Tibial nerve (tissue), 4 donors: ENCODE measurements around the gene EPS8L3. TPM values are rescaled to one million over a fixed set of nuclear protein-coding genes. Genes with fewer than 3 reads are reported as not detected.

Experiments
- DNase-seq, 2 donors: peaks; one replicate each; pipeline ENCODE4 v3.0.0-alpha.2; 2019; ENCODE audit warnings: low spot score in 2 of 2
- H3K27ac ChIP-seq, 4 donors: fragments of 200-600 bp; sonication (generic) in 3 of 4; one replicate each; pipeline ENCODE4 v1.5.1; 2017 to 2019; ENCODE audit warnings: mild to moderate bottlenecking in 1 of 4
- H3K27me3 ChIP-seq, 2 donors: fragments of 200-600 bp; sonication (generic) in 1 of 2; one replicate each; pipeline versions ENCODE4 v1.5.1 to v1.6.0; 2017 to 2019
- H3K36me3 ChIP-seq, 3 donors: fragments of 200-600 bp; sonication (generic); one replicate each; pipeline ENCODE4 v1.5.1; 2018 to 2019
- H3K4me1 ChIP-seq, 4 donors: fragments of 200-600 bp; sonication (generic) in 3 of 4; one replicate each; pipeline ENCODE4 v1.5.1; 2017 to 2019
- H3K4me3 ChIP-seq, 4 donors: fragments of 200-600 bp; sonication (generic) in 3 of 4; one replicate each; pipeline ENCODE4 v1.5.1; 2017 to 2019; ENCODE audit warnings: mild to moderate bottlenecking in 1 of 4, moderate library complexity in 1 of 4
- H3K9me3 ChIP-seq, 4 donors: fragments of 200-600 bp; sonication (generic) in 3 of 4; one replicate each; pipeline ENCODE4 v1.5.1; 2017 to 2019
- EP300 ChIP-seq, 2 donors: sonication (generic); formaldehyde crosslinking; IDR thresholded peaks; one replicate each; pipeline ENCODE4 v1.6.1; 2017; ENCODE audit warnings: antibody characterized with exemption in 2 of 2, mild to moderate bottlenecking in 1 of 2
- POLR2A ChIP-seq, 2 donors: fragments of 450-650 bp; IDR thresholded peaks; one replicate each; pipeline ENCODE4 v1.6.1; 2017; ENCODE audit warnings: antibody characterized with exemption in 2 of 2, mild to moderate bottlenecking in 2 of 2, moderate library complexity in 2 of 2
- WGBS, 2 donors: methylation state at CpG; one replicate each; pipeline ENCODE4 v1.1.5; 2018; 5-methylcytosine and 5-hydroxymethylcytosine counted together
- total RNA-seq, 4 donors: library from RNA; depleted of rRNA; stranded (reverse); fragments of >200 nt; gene quantifications; one replicate each; pipeline ENCODE4 v1.1.0, GENCODE V29; 2016
- TF ChIP-seq, protein P1 (sequence below), 5 experiments: fragments of 200-600 bp in 3 of 5; fragments of 450-650 bp in 2 of 5; sonication (generic) in 3 of 5; IDR thresholded peaks; one replicate each; pipeline ENCODE4 v1.5.1; 2016 to 2019; ENCODE audit warnings: antibody characterized with exemption in 5 of 5, mild to moderate bottlenecking in 3 of 5, moderate library complexity in 2 of 5

EPS8L3 gene
- total RNA-seq, 4 donors from 2014 or later = not detected

DNA sequence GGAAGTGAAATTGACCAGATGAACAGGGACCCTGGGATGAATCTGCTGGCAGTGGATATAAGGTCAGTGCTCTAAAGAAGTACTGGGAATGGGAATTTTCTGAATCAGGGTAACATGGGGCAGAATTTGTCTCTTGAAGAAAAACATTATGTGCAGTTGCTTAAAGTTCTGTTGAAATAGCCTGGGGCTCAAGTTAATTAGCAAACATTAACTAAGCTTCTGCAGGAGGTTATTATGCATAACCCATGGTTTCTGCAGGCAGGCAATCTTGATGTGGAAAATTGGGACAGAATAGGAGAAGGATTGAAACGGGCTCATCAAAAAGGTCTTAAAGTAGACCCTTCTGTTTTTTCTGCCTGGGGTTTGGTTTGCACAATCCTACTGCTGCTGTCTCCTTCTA, 37.7 kb downstream of the EPS8L3 start:
- H3K9me3 ChIP-seq = no peaks in the 10 kb centered on the region
- TF ChIP-seq, protein P1, sequence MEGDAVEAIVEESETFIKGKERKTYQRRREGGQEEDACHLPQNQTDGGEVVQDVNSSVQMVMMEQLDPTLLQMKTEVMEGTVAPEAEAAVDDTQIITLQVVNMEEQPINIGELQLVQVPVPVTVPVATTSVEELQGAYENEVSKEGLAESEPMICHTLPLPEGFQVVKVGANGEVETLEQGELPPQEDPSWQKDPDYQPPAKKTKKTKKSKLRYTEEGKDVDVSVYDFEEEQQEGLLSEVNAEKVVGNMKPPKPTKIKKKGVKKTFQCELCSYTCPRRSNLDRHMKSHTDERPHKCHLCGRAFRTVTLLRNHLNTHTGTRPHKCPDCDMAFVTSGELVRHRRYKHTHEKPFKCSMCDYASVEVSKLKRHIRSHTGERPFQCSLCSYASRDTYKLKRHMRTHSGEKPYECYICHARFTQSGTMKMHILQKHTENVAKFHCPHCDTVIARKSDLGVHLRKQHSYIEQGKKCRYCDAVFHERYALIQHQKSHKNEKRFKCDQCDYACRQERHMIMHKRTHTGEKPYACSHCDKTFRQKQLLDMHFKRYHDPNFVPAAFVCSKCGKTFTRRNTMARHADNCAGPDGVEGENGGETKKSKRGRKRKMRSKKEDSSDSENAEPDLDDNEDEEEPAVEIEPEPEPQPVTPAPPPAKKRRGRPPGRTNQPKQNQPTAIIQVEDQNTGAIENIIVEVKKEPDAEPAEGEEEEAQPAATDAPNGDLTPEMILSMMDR (IDR thresholded peaks at IDR 0.05) = no peak
- TF ChIP-seq EP300 (IDR thresholded peaks at IDR 0.05) = no peak
- TF ChIP-seq POLR2A (IDR thresholded peaks at IDR 0.05) = no peak
- H3K4me3 ChIP-seq = no peak overlapping the region
- H3K27ac ChIP-seq = no peak overlapping the region
- WGBS, 2 donors = 59 to 81% methylated on average over 1 of the region's 1 CpG
- H3K4me1 ChIP-seq = no peaks in the 10 kb centered on the region
- H3K36me3 ChIP-seq = no peaks in the 10 kb centered on the region
- no peak for DNase-seq
- H3K27me3 ChIP-seq = no peaks in the 10 kb centered on the region

DNA sequence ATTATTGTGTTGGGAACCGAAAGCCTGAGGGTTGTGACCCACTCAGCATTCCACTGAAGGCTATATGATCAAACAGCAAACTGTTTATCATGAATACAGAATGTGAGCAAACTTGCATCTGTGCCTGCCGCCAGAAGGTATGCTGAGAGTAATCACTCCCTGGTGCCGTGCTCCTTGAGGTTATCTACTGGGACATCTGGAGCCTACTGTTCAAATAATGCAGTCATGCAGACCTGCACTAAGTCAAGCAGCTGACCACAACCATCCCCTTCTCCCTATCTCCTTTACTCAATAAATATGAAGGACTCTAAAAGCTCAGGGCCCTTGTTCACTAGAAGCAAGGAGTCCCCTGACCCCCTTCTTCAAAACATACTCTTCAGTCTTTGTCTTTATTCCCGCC, 38.2 kb downstream of the EPS8L3 start:
- Histone ChIP-seq H3K4me1 (no peaks in the 10 kb centered on the region), H3K4me3 (no peak overlapping the region), H3K9me3 (no peaks in the 10 kb centered on the region), H3K36me3 (no peaks in the 10 kb centered on the region), H3K27ac (no peak overlapping the region), H3K27me3 (no peaks in the 10 kb centered on the region)
- no peak for DNase-seq
- WGBS, 2 donors = 79% methylated on average over 4 of the region's 4 CpGs
- TF ChIP-seq, protein P1 (IDR thresholded peaks at IDR 0.05) = no peak
- TF ChIP-seq EP300 (IDR thresholded peaks at IDR 0.05) (no peak), POLR2A (IDR thresholded peaks at IDR 0.05) (no peak)

DNA sequence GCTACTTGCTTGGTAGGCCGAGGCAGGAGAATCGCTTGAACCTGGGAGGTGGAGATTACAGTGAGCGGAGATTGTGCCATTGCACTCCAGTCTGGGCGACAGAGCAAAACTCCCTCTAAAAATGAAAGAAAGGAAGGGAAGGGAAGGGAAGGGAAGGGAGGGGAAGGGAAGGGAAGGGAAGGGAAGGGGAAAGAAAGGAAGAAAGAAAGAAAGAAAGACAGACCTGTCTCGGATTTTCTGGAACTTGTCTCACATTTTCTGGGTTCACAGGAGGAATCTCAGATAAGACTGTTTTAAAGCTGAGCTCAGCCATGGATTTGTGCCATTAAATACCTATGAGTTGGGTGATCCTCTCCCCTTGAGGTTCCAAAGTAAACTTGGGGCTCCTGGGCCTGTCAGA, 38.8 kb downstream of the EPS8L3 start:
- DNase-seq = no peak
- Histone ChIP-seq H3K27me3 (no peaks in the 10 kb centered on the region), H3K9me3 (no peaks in the 10 kb centered on the region), H3K36me3 (no peaks in the 10 kb centered on the region), H3K4me3 (no peak overlapping the region), H3K27ac (no peak overlapping the region), H3K4me1 (no peaks in the 10 kb centered on the region)
- 84 to 91% methylated on average over 5 of the region's 5 CpGs for WGBS, 2 donors
- TF ChIP-seq, protein P1 (IDR thresholded peaks at IDR 0.05) = no peak
- TF ChIP-seq EP300 (IDR thresholded peaks at IDR 0.05) (no peak), POLR2A (IDR thresholded peaks at IDR 0.05) (no peak)

DNA sequence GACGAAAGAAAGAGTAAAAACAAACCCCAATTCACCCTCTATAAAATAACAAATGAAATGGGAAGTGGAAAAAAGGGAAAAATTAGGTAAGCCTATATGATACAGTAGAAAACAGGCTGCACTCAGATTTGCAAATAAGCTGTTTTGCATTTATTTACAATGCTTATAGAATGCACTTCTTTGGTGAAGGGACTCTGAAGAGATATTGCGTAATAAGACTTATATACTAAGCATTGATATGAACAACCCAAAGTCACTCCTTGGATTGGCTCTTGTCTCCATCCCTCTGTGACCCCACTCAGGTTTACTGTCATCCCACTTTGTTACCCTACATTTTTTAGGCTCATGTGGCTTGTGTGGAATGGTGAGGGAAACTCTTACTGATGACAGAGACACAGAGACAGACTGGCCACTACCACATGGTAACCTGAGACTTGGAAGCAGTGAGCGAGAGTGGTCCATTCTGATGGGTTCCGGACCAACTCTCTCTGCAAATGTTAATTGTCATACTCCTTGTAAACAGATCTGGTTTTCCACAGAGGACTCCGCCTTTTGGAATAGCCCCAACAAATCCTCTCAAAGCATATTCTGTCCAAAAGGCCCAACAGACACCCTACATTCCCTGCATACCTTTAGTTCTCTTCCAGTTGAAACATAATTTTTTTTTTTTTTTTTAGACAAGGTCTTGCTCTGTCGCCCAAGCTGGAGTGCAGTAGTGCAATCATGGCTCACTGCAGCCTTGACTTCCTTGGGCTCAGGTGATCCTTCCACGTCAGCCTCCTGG, 40.6 kb downstream of the EPS8L3 start:
- H3K36me3 ChIP-seq = no peaks in the 10 kb centered on the region
- WGBS, 2 donors = 77 to 81% methylated on average over 7 of the region's 7 CpGs
- no peak overlapping the region for H3K4me3 ChIP-seq
- TF ChIP-seq EP300 (IDR thresholded peaks at IDR 0.05) = no peak
- TF ChIP-seq POLR2A (IDR thresholded peaks at IDR 0.05) = no peak
- no peak for DNase-seq
- H3K9me3 ChIP-seq = no peaks in the 10 kb centered on the region
- no peaks in the 10 kb centered on the region for H3K27me3 ChIP-seq
- H3K27ac ChIP-seq = no peak overlapping the region
- H3K4me1 ChIP-seq = no peaks in the 10 kb centered on the region

DNA sequence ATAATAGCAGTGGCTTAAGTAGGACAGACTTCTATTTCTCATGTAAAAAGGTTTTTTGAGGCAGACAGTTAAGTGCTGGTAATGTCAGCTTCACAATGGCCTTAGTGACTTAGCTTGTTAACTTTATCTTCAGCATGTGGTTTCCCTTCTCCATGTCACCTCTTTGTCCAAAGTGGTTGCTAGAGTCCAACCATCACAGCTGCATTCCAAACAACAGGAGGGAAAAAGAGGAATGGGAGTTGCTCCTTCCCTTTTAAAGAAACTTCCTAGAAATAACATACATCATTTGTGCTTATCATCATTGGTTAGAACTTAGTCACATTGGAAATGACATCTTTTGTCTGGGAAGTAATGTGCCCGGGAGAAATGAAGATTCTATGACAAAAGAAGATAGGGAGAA, 41.8 kb downstream of the EPS8L3 start:
- TF ChIP-seq, protein P1 (IDR thresholded peaks at IDR 0.05) = no peak
- no peak for TF ChIP-seq EP300 (IDR thresholded peaks at IDR 0.05)
- no peak for TF ChIP-seq POLR2A (IDR thresholded peaks at IDR 0.05)
- peaks cover 0 to 3% (median 0%) of the 10 kb centered on the region in 4 donors for H3K4me1 ChIP-seq

More for the DNA sequence above, 41.8 kb downstream of the EPS8L3 start:
- 82 to 93% methylated on average over 1 of the region's 1 CpG for WGBS, 2 donors
- H3K4me3 ChIP-seq = no peak overlapping the region
- no peak overlapping the region for H3K27ac ChIP-seq
- no peaks in the 10 kb centered on the region for H3K9me3 ChIP-seq
- DNase-seq = no peak
- H3K27me3 ChIP-seq = no peaks in the 10 kb centered on the region
- H3K36me3 ChIP-seq = no peaks in the 10 kb centered on the region
